PC-9 (cell line): ENCODE measurements around the gene ADI1. TPM values are rescaled to one million over a fixed set of nuclear protein-coding genes. Genes with fewer than 3 reads are reported as not detected.

Experiments
- BruUV-seq: library from RNA; stranded (reverse); fragments of 400-500 nt; replicated peaks from 2 replicates; lab custom pipeline; 2021; lab: Mats Ljungman, UMichigan
- CTCF ChIA-PET: fragments of 300-600 bp; sonication (Branson Sonifier 250); formaldehyde crosslinking; loops from one replicate; lab custom pipeline; 2022; ENCODE audit warnings: antibody characterized with exemption; lab: Charles Lee
- POLR2A ChIA-PET: fragments of 300-600 bp; sonication (Branson Sonifier 250); formaldehyde crosslinking; loops from one replicate; lab custom pipeline; 2022; ENCODE audit warnings: antibody characterized with exemption; ENCODE audit not compliant: unreplicated experiment; lab: Charles Lee
- DNase-seq, 2 experiments: peaks; one replicate each; pipeline versions ENCODE4 v3.0.0 to v3.0.0-alpha.2; 2015 to 2022; ENCODE audit warnings: mixed read lengths in 1 of 2
- H2AFZ ChIP-seq: fragments of 200-600 bp; sonication (generic); 2 replicates; pipeline ENCODE4 v1.8.1; 2017; ENCODE audit warnings: antibody characterized with exemption
- H3F3A ChIP-seq: fragments of 200-600 bp; sonication (generic); 2 replicates; pipeline ENCODE4 v1.8.1; 2017; ENCODE audit warnings: antibody characterized with exemption, mild to moderate bottlenecking, low read depth; ENCODE audit not compliant: insufficient read depth
- H3K27ac ChIP-seq: fragments of 200-600 bp; sonication (generic); 2 replicates; pipeline ENCODE4 v1.6.1; 2016; ENCODE audit warnings: mixed run types
- H3K27me3 ChIP-seq: fragments of 200-600 bp; sonication (generic); 2 replicates; pipeline ENCODE4 v1.6.1; 2016; ENCODE audit warnings: low read depth, mixed run types; ENCODE audit not compliant: insufficient read depth
- H3K36me3 ChIP-seq: fragments of 200-600 bp; sonication (generic); 2 replicates; pipeline ENCODE4 v1.6.1; 2016; ENCODE audit warnings: low read depth, mixed run types
- H3K4me1 ChIP-seq: fragments of 200-600 bp; sonication (generic); replicated peaks from 2 replicates; pipeline ENCODE4 v1.6.1; 2016; ENCODE audit warnings: mixed run types; ENCODE audit not compliant: insufficient read depth
- H3K4me2 ChIP-seq: fragments of 200-600 bp; sonication (generic); 2 replicates; pipeline ENCODE4 v1.6.1; 2017; ENCODE audit warnings: mixed run types
- H3K4me3 ChIP-seq: fragments of 200-600 bp; sonication (generic); 2 replicates; pipeline ENCODE4 v1.6.1; 2016; ENCODE audit warnings: mixed run types
- H3K79me2 ChIP-seq: fragments of 200-600 bp; sonication (generic); 2 replicates; pipeline ENCODE4 v1.6.1; 2017; ENCODE audit warnings: low read depth, mixed run types
- H3K9me2 ChIP-seq: fragments of 200-600 bp; sonication (generic); 2 replicates; pipeline ENCODE4 v1.8.1; 2017; ENCODE audit warnings: mild to moderate bottlenecking; ENCODE audit not compliant: insufficient read depth
- H3K9me3 ChIP-seq: fragments of 200-600 bp; sonication (generic); 2 replicates; pipeline ENCODE4 v1.8.1; 2016; ENCODE audit warnings: low read depth; ENCODE audit not compliant: insufficient read depth
- H4K20me1 ChIP-seq: fragments of 200-600 bp; sonication (generic); 2 replicates; pipeline ENCODE4 v1.8.1; 2017; ENCODE audit not compliant: insufficient read depth
- CTCF ChIP-seq: fragments of 200-600 bp; sonication (generic); conservative IDR thresholded peaks from 2 replicates; pipeline ENCODE4 v1.6.1; 2017; ENCODE audit warnings: mixed run types, antibody characterized with exemption, mild to moderate bottlenecking, moderate library complexity
- EZH2 ChIP-seq: fragments of 200-600 bp; sonication (generic); IDR thresholded peaks from 2 replicates; pipeline ENCODE4 v1.8.0; 2017; ENCODE audit warnings: antibody characterized with exemption, low read depth
- intact Hi-C: fragments of 100-400 bp; cut with micrococcal nuclease; formaldehyde crosslinking; loops from one replicate; pipeline ENCODE4 v1.10.0; 2022; ENCODE audit not compliant: unreplicated experiment
- total RNA-seq: library from RNA; stranded (reverse); gene quantifications from 2 replicates; pipeline ENCODE4 v1.2.3, GENCODE V29; 2021

The ADI1 gene
- total RNA-seq, 1 experiment from 2014 or later: 54.5 TPM

GRCh38 chr2:3512086-3512485, 7.2 kb downstream of the ADI1 start:
- H3K27me3 ChIP-seq: no peaks in the 10 kb centered on the region
- H3K4me1 ChIP-seq: no peaks in the 10 kb centered on the region
- ChIA-PET CTCF (no interaction called here), POLR2A (interaction anchor here (0.7 kb wide), 1 partner anchor 76 kb away, joined by 5 read pairs; no protein-coding TSS in a partner anchor)
- no peak for DNase-seq
- H3K9me3 ChIP-seq: no peaks in the 10 kb centered on the region
- H3K36me3 ChIP-seq: peaks cover 15% of the 10 kb centered on the region
- H3K27ac ChIP-seq: no peak overlapping the region
- TF ChIP-seq CTCF (no peak), EZH2 (no peak)
- BruUV-seq: no TSS peak
- H3K79me2 ChIP-seq: peaks cover 16% of the 10 kb centered on the region
- H3K4me2 ChIP-seq: no peak overlapping the region
- H2AFZ ChIP-seq: no peak overlapping the region
- peaks cover 13% of the 10 kb centered on the region; the same call in 1 of the 2 replicates for H3F3A ChIP-seq
- no peaks in the 10 kb centered on the region for H4K20me1 ChIP-seq
- intact Hi-C loops: no loop called here
- H3K4me3 ChIP-seq: no peak overlapping the region
- no peaks in the 10 kb centered on the region for H3K9me2 ChIP-seq

DNA sequence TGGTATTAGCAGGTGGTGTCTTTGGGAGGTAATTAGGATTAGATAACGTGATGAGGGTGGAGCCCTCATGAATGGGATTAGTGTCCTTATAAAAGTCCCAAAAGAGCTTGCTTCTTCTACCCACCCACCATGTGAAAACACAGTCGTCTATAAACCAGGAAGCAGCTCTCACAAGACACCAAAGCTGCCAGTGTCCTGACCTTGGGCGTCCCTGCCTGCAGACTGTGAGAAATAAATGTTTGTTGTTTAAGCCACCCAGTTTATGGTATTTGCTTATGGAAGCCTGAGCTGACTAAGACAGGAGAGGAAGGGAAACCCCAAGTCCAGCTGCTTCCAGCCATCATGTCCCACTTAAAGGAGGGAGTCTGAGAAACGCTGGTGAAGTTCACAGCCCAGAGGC, 13.6 kb downstream of the ADI1 start:
- no peak overlapping the region for H2AFZ ChIP-seq
- H3K4me1 ChIP-seq: no peaks in the 10 kb centered on the region
- H3F3A ChIP-seq: peaks cover 19% of the 10 kb centered on the region; the same call in 1 of the 2 replicates
- no peak overlapping the region for H3K4me3 ChIP-seq
- no peak overlapping the region for H3K4me2 ChIP-seq
- DNase-seq: no peak
- CTCF ChIA-PET: no interaction called here
- H3K79me2 ChIP-seq: 0 out of 2 replicates have a peak, but pooled peaks cover 4% of the 10 kb centered on the region
- no peak for TF ChIP-seq EZH2
- TF ChIP-seq CTCF: no peak
- intact Hi-C loops: no loop called here
- no TSS peak for BruUV-seq
- peaks cover 18% of the 10 kb centered on the region; the same call in 1 of the 2 replicates for H3K36me3 ChIP-seq
- no peak overlapping the region for H3K27ac ChIP-seq
- POLR2A ChIA-PET: no interaction called here
- H3K9me3 ChIP-seq: no peaks in the 10 kb centered on the region
- peaks cover 3% of the 10 kb centered on the region; the same call in 1 of the 2 replicates for H4K20me1 ChIP-seq
- H3K9me2 ChIP-seq: no peaks in the 10 kb centered on the region
- no peaks in the 10 kb centered on the region for H3K27me3 ChIP-seq

DNA sequence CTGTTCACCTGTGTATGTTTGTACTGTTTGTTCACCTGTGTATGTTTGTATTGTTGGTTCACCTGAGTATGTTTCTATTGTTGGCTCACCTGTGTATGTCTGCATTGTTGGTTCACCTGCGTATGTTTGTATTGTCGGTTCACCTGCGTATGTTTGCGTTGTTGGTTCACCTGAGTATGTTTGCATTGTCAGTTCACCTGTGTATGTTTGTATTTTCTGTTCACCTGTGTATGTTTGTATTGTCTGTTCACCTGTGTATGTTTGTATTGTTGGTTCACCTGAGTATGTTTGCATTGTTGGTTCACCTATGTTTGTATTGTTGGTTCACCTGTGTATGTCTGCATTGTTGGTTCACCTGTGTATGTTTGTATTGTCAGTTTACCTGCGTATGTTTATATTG, 14.6 kb downstream of the ADI1 start:
- no peak overlapping the region for H3K4me3 ChIP-seq
- DNase-seq: no peak
- TF ChIP-seq EZH2 (no peak), CTCF (no peak)
- no peak overlapping the region for H3K4me2 ChIP-seq
- H3K27ac ChIP-seq: no peak overlapping the region
- no TSS peak for BruUV-seq
- H3K36me3 ChIP-seq: peaks cover 20% of the 10 kb centered on the region; the same call in 1 of the 2 replicates
- H4K20me1 ChIP-seq: peaks cover 3% of the 10 kb centered on the region; the same call in 1 of the 2 replicates
- CTCF ChIA-PET: no interaction called here
- no peaks in the 10 kb centered on the region for H3K9me2 ChIP-seq
- H3K79me2 ChIP-seq: 0 out of 2 replicates have a peak, but pooled peaks cover 4% of the 10 kb centered on the region
- no peaks in the 10 kb centered on the region for H3K9me3 ChIP-seq
- H3K27me3 ChIP-seq: no peaks in the 10 kb centered on the region
- no peak overlapping the region for H2AFZ ChIP-seq
- intact Hi-C loops: no loop called here
- H3F3A ChIP-seq: peaks cover 12% of the 10 kb centered on the region; the same call in 1 of the 2 replicates
- POLR2A ChIA-PET: no interaction called here
- H3K4me1 ChIP-seq: no peaks in the 10 kb centered on the region
